Epithelial cell of proximal tubule (primary cell): ENCODE data around the gene PSMB3. TPM values are rescaled to one million over a fixed set of nuclear protein-coding genes. Genes with fewer than 3 reads are reported as not detected.
A peak's percentile ranks its signal among the peaks of the same experiment; 100 is the strongest.

Experiments
- DNase-seq: peaks from one replicate; pipeline ENCODE4 v3.0.0-alpha.2; 2011; ENCODE audit warnings: low read depth
- H3K4me3 ChIP-seq: 2 replicates; pipeline ENCODE4 v1.5.1; 2011; ENCODE audit warnings: low read depth, mild to moderate bottlenecking, low read length
- CTCF ChIP-seq: conservative IDR thresholded peaks from 2 replicates; pipeline ENCODE4 v1.5.1; 2012; ENCODE audit warnings: low read depth, mild to moderate bottlenecking, low read length
- total RNA-seq: library from RNA; depleted of rRNA; stranded (reverse); fragments of >200 nt; gene quantifications from 2 replicates; pipeline ENCODE4 v1.2.3, GENCODE V29; 2015

Gene PSMB3
- total RNA-seq, 1 donor from 2014 or later, result 311 TPM

GRCh38 chr17:38705803-38706504, 46.6 kb upstream of the PSMB3 start:
- DNase-seq, result no peak
- peak overlapping the region; percentile 95 for H3K4me3 ChIP-seq
- TF ChIP-seq CTCF, result no peak

- peak overlapping the region; percentile 95 for H3K4me3 ChIP-seq
- TF ChIP-seq CTCF, result no peak
- no peak for DNase-seq
Measured at GRCh38 chr17:38706505-38707216, 45.9 kb upstream of the PSMB3 start.

- no peak for TF ChIP-seq CTCF
- no peak overlapping the region for H3K4me3 ChIP-seq
- DNase-seq, result no peak
Measured at GRCh38 chr17:38707678-38708351, 44.7 kb upstream of the PSMB3 start.

- H3K4me3 ChIP-seq, result no peak overlapping the region
- no peak for DNase-seq
- TF ChIP-seq CTCF, result no peak
Measured at GRCh38 chr17:38709104-38709820, 43.3 kb upstream of the PSMB3 start.

- TF ChIP-seq CTCF, result no peak
- no peak for DNase-seq
- no peak overlapping the region for H3K4me3 ChIP-seq
Measured at GRCh38 chr17:38709864-38710603, 42.5 kb upstream of the PSMB3 start.

- no peak overlapping the region for H3K4me3 ChIP-seq
- TF ChIP-seq CTCF, result no peak
- DNase-seq, result no peak
Measured at GRCh38 chr17:38710604-38710962, 42.0 kb upstream of the PSMB3 start.
